ENCODE results near the gene RMI2.

GRCh38 chr16:11308493-11309283, 36.6 kb upstream of the RMI2 start:
- TF ChIP-seq GATA3 (IDR thresholded peaks at IDR 0.05; ENCODE audit: low read depth, low read length): no peak
- no peak for TF ChIP-seq GATA2 (IDR thresholded peaks at IDR 0.05; ENCODE audit: low read depth, low read length)

Measured in SH-SY5Y (cell line).